OCI-LY3 (cell line): ENCODE results near the gene ADORA1.

Experiments
- CTCF ChIP-seq: fragments of 200-600, 300-600 bp; sonication (generic); IDR thresholded peaks from 2 replicates; pipeline ENCODE4 v1.5.1; 2014; ENCODE audit warnings: antibody characterized with exemption, low read length, low read depth
- EZH2phosphoT487 ChIP-seq: fragments of 200-600 bp; shearing (Covaris generic); IDR thresholded peaks from 2 replicates; pipeline ENCODE4 v1.6.1; 2018; ENCODE audit warnings: antibody characterized with exemption, mixed run types, low read depth

- TF ChIP-seq CTCF (no peak), EZH2phosphoT487 (no peak)
Observed at GRCh38 chr1:203077956-203078355, 49.6 kb upstream of the ADORA1 start.
